Measurements from ENCODE around the gene FGFRL1.

Gene FGFRL1

GRCh38 chr4:1009542-1010394 lies 1.7 kb upstream of the FGFRL1 start:
- DNase-seq: no peak

- DNase-seq: no peak
These were observed 918 bp upstream of the FGFRL1 start for GRCh38 chr4:1010395-1011021.

DNA sequence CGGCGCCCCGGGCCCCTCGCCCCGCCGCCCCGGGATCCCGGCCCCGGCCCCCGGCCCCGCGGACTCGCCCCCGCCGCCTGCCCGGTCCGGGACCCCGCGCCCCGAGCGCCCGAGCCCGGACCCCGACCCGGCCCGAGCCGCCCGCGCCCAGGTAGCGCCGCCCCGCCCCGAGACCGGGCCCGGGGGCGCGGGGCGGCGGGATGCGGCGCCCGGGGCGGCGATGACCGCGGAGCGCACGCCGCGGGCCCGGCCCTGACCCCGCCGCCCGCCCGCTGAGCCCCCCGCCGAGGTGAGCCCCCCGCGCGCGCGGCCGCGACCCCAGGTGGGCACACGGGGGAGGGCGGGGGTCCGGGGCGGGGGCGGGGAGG lies 224 bp downstream of the FGFRL1 start:
- no peak for DNase-seq

- no peak for DNase-seq
These were observed 761 bp downstream of the FGFRL1 start for GRCh38 chr4:1012034-1012739.

- DNase-seq: no peak
These were observed 2.0 kb downstream of the FGFRL1 start for GRCh38 chr4:1013225-1014073.

GRCh38 chr4:1014291-1015167 lies 3.1 kb downstream of the FGFRL1 start:
- no peak for DNase-seq

DNA sequence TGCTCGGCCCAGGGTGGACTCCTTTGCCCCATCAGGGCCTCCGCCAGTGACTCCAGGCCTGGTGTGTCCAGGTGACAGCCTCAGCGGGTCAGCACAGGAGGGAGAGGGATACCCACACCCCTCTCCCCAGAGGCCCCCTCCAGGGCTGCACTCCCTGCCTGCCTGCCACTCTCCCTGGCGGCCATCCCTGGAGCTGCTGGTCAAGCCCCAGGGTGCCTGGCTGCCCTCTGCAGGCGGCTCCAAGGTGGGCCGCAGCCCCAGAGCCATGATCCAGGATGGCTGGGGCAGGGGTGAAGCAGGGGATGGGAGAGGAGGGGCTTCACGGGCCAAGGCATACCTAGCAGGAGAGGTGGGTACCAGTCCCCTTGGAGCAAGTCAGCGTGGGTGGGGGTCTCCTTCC lies 3.8 kb downstream of the FGFRL1 start:
- no peak for DNase-seq

GRCh38 chr4:1015746-1016145 lies 4.3 kb downstream of the FGFRL1 start:
- no peak for DNase-seq

DNA sequence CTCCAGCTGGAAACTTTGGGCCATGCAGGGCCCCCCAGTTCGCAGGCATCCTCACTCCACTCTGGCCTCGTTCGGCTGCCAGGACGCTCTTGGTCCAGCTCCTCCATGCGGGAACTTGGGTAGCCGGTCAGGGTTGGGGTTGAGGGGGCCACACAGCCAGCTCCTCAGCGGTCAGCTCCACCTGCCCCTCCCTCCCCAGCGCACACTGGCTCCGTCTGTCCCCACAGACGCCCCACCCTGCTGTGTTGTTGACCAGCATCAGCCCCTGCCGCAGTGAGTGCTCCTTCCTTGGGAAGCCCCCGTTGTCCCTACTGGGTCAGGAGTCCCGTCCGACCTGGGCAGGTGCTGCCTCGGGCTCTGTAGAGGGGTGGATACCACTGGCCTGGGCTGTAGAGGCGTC lies 5.8 kb downstream of the FGFRL1 start:
- no peak for DNase-seq

GRCh38 chr4:1017706-1018105 lies 6.3 kb downstream of the FGFRL1 start:
- DNase-seq: no peak

- DNase-seq: no peak
These were observed 7.0 kb downstream of the FGFRL1 start for GRCh38 chr4:1018147-1019020.

DNA sequence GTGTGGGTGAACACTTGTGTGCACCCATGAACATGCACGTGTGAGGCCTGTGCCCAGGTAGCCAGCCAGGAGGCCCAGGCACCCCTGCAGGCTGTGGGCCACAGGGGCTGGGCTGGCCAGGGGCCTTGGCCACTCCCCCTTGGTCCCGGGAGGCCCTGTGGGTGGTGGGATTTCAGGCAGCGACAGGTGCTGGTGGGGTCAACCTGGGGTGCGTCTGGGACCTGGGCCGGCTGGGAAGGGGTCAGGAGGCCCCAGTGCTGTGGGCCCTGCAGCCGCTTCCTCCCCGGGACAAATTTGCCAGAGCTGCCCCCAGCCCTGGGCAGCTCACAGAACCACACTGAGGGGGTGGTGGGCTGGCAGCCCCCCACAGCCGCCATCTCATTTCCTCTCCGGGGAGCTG lies 7.9 kb downstream of the FGFRL1 start:
- no peak for DNase-seq

- DNase-seq: no peak
These were observed 8.5 kb downstream of the FGFRL1 start for GRCh38 chr4:1019729-1020470.

GRCh38 chr4:1021386-1022050 lies 10.1 kb downstream of the FGFRL1 start:
- no peak for DNase-seq

DNA sequence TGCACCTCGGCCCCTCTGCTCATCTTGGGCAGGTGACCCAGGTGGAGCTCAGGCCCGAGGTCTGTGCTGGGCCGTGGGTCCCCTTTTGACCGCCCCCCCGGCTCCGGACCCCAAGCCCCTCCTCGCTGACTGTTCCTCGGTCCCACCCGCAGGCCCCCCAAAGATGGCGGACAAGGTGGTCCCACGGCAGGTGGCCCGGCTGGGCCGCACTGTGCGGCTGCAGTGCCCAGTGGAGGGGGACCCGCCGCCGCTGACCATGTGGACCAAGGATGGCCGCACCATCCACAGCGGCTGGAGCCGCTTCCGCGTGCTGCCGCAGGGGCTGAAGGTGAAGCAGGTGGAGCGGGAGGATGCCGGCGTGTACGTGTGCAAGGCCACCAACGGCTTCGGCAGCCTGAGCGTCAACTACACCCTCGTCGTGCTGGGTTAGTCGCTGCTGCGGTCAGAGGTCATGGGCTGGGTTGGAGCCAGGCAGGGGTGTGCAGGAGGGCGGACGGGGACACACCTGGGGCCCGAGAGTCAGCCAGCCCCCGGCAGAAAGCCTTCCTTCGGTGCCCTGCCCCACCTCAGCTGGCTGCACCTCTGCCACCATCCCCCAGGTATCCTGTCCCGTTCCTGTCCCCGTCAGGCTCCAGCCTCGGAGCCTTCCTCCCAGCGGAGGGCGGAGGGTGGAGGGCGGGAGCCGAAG lies 10.8 kb downstream of the FGFRL1 start:
- DNase-seq: no peak

- no peak for DNase-seq
These were observed 11.3 kb downstream of the FGFRL1 start for GRCh38 chr4:1022739-1023066.

GRCh38 chr4:1023075-1023640 lies 11.7 kb downstream of the FGFRL1 start:
- no peak for DNase-seq

- DNase-seq: no peak
These were observed 12.7 kb downstream of the FGFRL1 start for GRCh38 chr4:1023895-1024740.
